Brain microvascular endothelial cell (primary cell): Measurements from ENCODE around the gene GUCA1A.
A peak's percentile ranks its signal among the peaks of the same experiment; 100 is the strongest.

ENCODE experiments used
- DNase-seq: peaks from one replicate; pipeline ENCODE4 v3.0.0-alpha.2; 2020
- H3K27ac ChIP-seq: fragments of 250-450 bp; sonication (Bioruptor Pico); 2 replicates; pipeline ENCODE4 v1.5.1; 2020; ENCODE audit warnings: mild to moderate bottlenecking, moderate library complexity
- H3K27me3 ChIP-seq: fragments of 250-450 bp; sonication (Bioruptor Pico); replicated peaks from 2 replicates; pipeline ENCODE4 v1.5.1; 2020; ENCODE audit warnings: mild to moderate bottlenecking
- H3K36me3 ChIP-seq: fragments of 250-450 bp; sonication (Bioruptor Pico); replicated peaks from 2 replicates; pipeline ENCODE4 v1.5.1; 2020; ENCODE audit warnings: mild to moderate bottlenecking
- H3K4me3 ChIP-seq: 2 replicates; pipeline ENCODE4 v1.5.1; 2011; ENCODE audit warnings: low read depth, mild to moderate bottlenecking, control low read depth, low read length, moderate library complexity
- in situ Hi-C: cut with HindIII; loops from 2 replicates; pipeline ENCODE4 v1.10.0; 2017; ENCODE audit warnings: low sequenced_read_pairs, low pct_ligation_motif_present
- TF ChIP-seq, protein P1 (sequence below): IDR thresholded peaks from 2 replicates; pipeline ENCODE4 v1.5.1; 2011; ENCODE audit warnings: low read depth, mild to moderate bottlenecking, moderate library complexity, low read length, control low read depth, inconsistent platforms; ENCODE audit errors: missing control alignments

GUCA1A gene

DNA sequence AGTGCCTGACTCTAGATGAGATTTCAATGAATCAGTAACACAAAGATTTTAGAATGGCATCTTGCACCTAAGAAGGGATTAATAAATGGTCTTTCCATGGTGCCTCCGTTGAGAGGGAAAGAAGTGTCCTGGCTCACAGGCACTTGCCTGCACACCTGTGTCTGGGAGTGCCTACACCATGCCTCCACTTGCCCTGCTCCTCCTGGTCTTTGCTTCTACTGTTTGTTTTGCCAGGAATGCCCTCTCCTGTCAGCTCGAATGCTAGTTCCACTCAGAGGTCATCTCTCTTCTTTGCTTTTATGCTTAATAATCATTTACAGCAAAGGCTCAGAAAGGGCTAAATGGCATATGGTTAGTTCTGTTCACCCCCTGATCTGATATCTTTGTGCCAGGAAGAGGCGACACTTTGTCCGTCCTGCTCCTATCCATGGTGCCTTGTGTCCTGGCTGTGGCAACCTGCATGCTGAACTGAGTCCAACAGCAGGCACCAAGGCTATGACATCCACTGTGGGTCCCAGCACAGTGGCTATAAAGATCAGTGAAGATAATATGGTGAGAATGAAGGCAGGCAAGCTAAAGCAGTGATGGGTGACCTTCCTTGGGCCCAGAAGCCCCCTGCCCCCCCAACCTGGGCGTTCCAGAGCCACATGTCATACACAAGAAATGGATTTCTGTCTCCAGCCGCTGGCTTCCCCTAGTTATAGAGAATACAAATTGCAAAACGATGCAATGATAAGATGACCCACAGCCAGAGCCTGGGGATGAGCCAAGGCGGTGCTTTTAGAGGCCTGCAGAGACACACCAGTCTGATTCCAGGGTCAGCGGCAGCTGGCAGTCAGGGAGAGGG is 32.2 kb upstream of the GUCA1A start:
- Histone ChIP-seq H3K27me3 (no peaks in the 10 kb centered on the region), H3K27ac (peak overlapping the region; percentile 91), H3K4me3 (peak overlapping the region; percentile 70), H3K36me3 (no peaks in the 10 kb centered on the region)
- in situ Hi-C loops, result no loop called here
- TF ChIP-seq, protein P1, sequence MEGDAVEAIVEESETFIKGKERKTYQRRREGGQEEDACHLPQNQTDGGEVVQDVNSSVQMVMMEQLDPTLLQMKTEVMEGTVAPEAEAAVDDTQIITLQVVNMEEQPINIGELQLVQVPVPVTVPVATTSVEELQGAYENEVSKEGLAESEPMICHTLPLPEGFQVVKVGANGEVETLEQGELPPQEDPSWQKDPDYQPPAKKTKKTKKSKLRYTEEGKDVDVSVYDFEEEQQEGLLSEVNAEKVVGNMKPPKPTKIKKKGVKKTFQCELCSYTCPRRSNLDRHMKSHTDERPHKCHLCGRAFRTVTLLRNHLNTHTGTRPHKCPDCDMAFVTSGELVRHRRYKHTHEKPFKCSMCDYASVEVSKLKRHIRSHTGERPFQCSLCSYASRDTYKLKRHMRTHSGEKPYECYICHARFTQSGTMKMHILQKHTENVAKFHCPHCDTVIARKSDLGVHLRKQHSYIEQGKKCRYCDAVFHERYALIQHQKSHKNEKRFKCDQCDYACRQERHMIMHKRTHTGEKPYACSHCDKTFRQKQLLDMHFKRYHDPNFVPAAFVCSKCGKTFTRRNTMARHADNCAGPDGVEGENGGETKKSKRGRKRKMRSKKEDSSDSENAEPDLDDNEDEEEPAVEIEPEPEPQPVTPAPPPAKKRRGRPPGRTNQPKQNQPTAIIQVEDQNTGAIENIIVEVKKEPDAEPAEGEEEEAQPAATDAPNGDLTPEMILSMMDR, result no peak
- DNase-seq, result no peak

DNA sequence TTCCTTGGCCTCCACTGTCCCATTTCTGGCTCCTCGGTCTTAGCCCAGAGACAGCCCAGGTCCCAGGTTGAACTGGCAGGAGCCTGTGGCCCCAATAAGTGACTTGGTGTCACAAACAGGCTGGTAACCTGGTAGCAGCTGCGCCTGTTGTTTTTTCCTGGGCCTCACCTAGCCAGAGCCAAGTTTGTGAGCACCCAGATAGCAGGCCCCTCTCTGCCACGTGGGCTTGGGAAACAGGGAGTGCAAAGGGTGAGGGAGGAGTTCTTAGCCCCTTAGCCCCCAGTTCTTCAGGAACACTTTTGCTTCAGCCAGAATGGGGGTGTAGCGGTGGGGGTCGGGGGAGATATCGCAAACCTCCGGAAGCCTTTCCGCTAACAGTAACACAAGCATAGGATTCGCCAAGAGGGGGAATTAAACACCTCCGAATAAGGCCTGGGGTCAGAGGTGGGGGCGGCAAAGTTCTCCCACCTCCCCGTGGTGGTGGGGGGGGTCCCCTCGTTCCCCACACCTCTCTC is 31.5 kb upstream of the GUCA1A start:
- Histone ChIP-seq H3K27me3 (no peaks in the 10 kb centered on the region), H3K27ac (peak overlapping the region; percentile 91), H3K36me3 (no peaks in the 10 kb centered on the region), H3K4me3 (peak overlapping the region; percentile 70)
- no peak for DNase-seq
- TF ChIP-seq, protein P1, result no peak
- in situ Hi-C loops, result no loop called here

DNA sequence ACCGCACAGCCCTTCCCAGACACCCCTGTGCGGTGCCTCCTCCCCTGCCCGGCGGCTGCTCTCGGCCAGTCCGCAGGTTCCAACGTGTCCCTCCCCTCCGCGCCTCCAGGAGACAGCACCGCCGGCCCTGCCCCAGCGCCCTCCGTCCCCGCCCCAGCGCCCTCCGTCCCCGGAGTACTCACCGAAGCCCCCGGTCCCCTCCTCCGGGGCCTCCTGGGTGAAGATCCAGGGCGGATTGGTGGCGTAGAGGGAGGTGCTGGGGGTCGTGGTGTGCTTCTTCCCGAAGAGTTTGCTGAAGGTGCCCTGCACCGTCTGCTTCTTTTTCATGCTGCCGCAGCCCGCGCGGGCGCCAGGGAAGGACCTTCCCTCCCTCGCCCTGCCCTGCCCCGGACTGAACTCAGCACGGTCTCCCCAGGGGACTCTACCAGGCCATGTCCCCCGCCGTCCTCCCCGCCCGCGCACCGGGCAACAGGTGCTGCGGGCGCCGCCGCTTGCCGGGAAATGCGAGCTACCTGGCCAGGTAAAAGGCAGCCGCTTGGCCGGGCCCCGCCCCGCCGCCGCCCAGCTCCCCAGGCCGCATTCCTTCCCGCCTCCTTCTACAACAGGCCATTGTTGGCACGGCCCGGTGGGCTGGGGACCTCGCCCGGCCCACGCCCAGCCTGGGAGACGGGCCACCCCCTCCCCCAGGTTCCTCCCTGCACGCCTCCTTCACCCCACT is 30.9 kb upstream of the GUCA1A start, which contains the start of gene C6orf132:
TSS of gene C6orf132 (minus strand) at position 503 of the 718 bp plus-strand sequence. CDS start at position 327, 176 bp downstream.
- TF ChIP-seq, protein P1, result peak; percentile 7
- in situ Hi-C loops, result no loop called here
- no peaks in the 10 kb centered on the region for H3K27me3 ChIP-seq
- peak within 1 kb of the TSS; percentile 91 for H3K27ac ChIP-seq
- no peaks in the 10 kb centered on the region for H3K36me3 ChIP-seq
- no peak for DNase-seq
- peak within 1 kb of the TSS; percentile 70 for H3K4me3 ChIP-seq

- Histone ChIP-seq H3K36me3 (no peaks in the 10 kb centered on the region), H3K4me3 (no peak overlapping the region), H3K27ac (no peak overlapping the region), H3K27me3 (no peaks in the 10 kb centered on the region)
- DNase-seq, result no peak
- TF ChIP-seq, protein P1, result no peak
- in situ Hi-C loops, result no loop called here
Measured at GRCh38 chr6:42147138-42147562, 26.0 kb upstream of the GUCA1A start.

GRCh38 chr6:42148058-42148457 is 25.1 kb upstream of the GUCA1A start:
- TF ChIP-seq, protein P1, result no peak
- Histone ChIP-seq H3K4me3 (no peak overlapping the region), H3K27ac (no peak overlapping the region), H3K36me3 (no peaks in the 10 kb centered on the region), H3K27me3 (no peaks in the 10 kb centered on the region)
- DNase-seq, result peak; percentile 47
- in situ Hi-C loops, result no loop called here
